Mesenchymal stem cell (in vitro differentiated cells and primary cell): ENCODE results near the gene BRD7.

Experiments
- DNase-seq: peaks from one replicate; pipeline ENCODE4 v3.0.0-alpha.2; 2013
- H2AFZ ChIP-seq: one replicate; pipeline ENCODE4 v1.6.1; 2013; ENCODE audit warnings: low read depth, mild to moderate bottlenecking, control low read depth, inconsistent platforms, low read length, moderate library complexity
- H2AK5ac ChIP-seq: 2 replicates; pipeline ENCODE4 v1.6.1; 2013; ENCODE audit warnings: low read length, moderate library complexity, mild to moderate bottlenecking, inconsistent platforms; ENCODE audit not compliant: severe bottlenecking
- H2BK120ac ChIP-seq: one replicate; pipeline ENCODE4 v1.6.1; 2013; ENCODE audit warnings: low read depth, mild to moderate bottlenecking, inconsistent platforms, low read length, moderate library complexity
- H2BK12ac ChIP-seq, 2 experiments: one replicate each; pipeline ENCODE4 v1.6.1; 2013; ENCODE audit warnings: inconsistent platforms in 2 of 2, low read length in 2 of 2, mild to moderate bottlenecking in 2 of 2, moderate library complexity in 2 of 2, control low read depth in 1 of 2
- H2BK15ac ChIP-seq: one replicate; pipeline ENCODE4 v1.6.1; 2013; ENCODE audit warnings: mild to moderate bottlenecking, low read depth, inconsistent platforms; ENCODE audit not compliant: poor library complexity, severe bottlenecking
- H2BK5ac ChIP-seq: 2 replicates; pipeline ENCODE4 v1.6.1; 2013; ENCODE audit warnings: low read depth, mild to moderate bottlenecking, low read length, control low read depth, inconsistent platforms; ENCODE audit not compliant: poor library complexity, severe bottlenecking
- H3K14ac ChIP-seq, 2 experiments: one replicate each; pipeline ENCODE4 v1.6.1; 2013; ENCODE audit warnings: inconsistent platforms in 2 of 2, low read length in 2 of 2, control low read depth in 1 of 2, mild to moderate bottlenecking in 1 of 2, moderate library complexity in 1 of 2
- H3K18ac ChIP-seq, 2 experiments: one replicate each; pipeline ENCODE4 v1.6.1; 2013; ENCODE audit warnings: inconsistent platforms in 2 of 2, low read length in 2 of 2, control low read depth in 1 of 2, low read depth in 1 of 2, mild to moderate bottlenecking in 1 of 2
- H3K23ac ChIP-seq, 2 experiments: one replicate each; pipeline ENCODE4 v1.6.1; 2013; ENCODE audit warnings: inconsistent platforms in 2 of 2, low read length in 2 of 2, mild to moderate bottlenecking in 2 of 2, moderate library complexity in 2 of 2, control low read depth in 1 of 2
- H3K27ac ChIP-seq: 2 replicates; pipeline ENCODE4 v1.5.1; 2013; ENCODE audit warnings: mild to moderate bottlenecking, moderate library complexity, low read length, control low read depth, inconsistent platforms; ENCODE audit not compliant: poor library complexity, severe bottlenecking
- H3K27me3 ChIP-seq, 2 experiments: 2 replicates each; pipeline versions ENCODE4 v1.6.1 to v1.7.0; 2013; ENCODE audit warnings: low read length in 2 of 2, mild to moderate bottlenecking in 2 of 2, moderate library complexity in 2 of 2, control low read depth in 1 of 2, inconsistent platforms in 1 of 2; ENCODE audit not compliant: control insufficient read depth in 1 of 2, insufficient read depth in 1 of 2
- H3K36me3 ChIP-seq, 2 experiments: 2 replicates each; pipeline versions ENCODE4 v1.6.1 to v1.7.0; 2013; ENCODE audit warnings: low read length in 2 of 2, control low read depth in 1 of 2, inconsistent platforms in 1 of 2, low read depth in 1 of 2, mild to moderate bottlenecking in 1 of 2; ENCODE audit not compliant: insufficient read depth in 2 of 2, control insufficient read depth in 1 of 2
- H3K4ac ChIP-seq, 2 experiments: one replicate each; pipeline ENCODE4 v1.6.1; 2013; ENCODE audit warnings: inconsistent platforms in 2 of 2, low read length in 2 of 2, mild to moderate bottlenecking in 2 of 2, moderate library complexity in 2 of 2, control low read depth in 1 of 2, low read depth in 1 of 2
- H3K4me1 ChIP-seq: 2 replicates; pipeline ENCODE4 v1.6.1; 2013; ENCODE audit warnings: low read depth, low read length, control low read depth; ENCODE audit not compliant: control insufficient read depth, insufficient read depth
- H3K4me2 ChIP-seq: 2 replicates; pipeline ENCODE4 v1.6.1; 2013; ENCODE audit warnings: low read length, mild to moderate bottlenecking, inconsistent platforms; ENCODE audit not compliant: poor library complexity, severe bottlenecking
- H3K4me3 ChIP-seq, 2 experiments: 2 replicates each; pipeline versions ENCODE4 v1.5.1 to v1.7.0; 2013; ENCODE audit warnings: low read length in 2 of 2, mild to moderate bottlenecking in 2 of 2, control low read depth in 1 of 2, low read depth in 1 of 2; ENCODE audit not compliant: insufficient read depth in 1 of 2
- H3K79me1 ChIP-seq: replicated peaks from 2 replicates; pipeline ENCODE4 v1.6.1; 2013; ENCODE audit warnings: mild to moderate bottlenecking, control low read depth, low read length, inconsistent platforms; ENCODE audit not compliant: poor library complexity, severe bottlenecking
- H3K9ac ChIP-seq: 2 replicates; pipeline ENCODE4 v1.7.0; 2013; ENCODE audit warnings: mild to moderate bottlenecking, low read length, moderate library complexity
- H3K9me3 ChIP-seq: 2 replicates; pipeline ENCODE4 v1.7.0; 2013; ENCODE audit warnings: mild to moderate bottlenecking, low read length; ENCODE audit not compliant: control insufficient read depth
- H4K8ac ChIP-seq: one replicate; pipeline ENCODE4 v1.6.1; 2013; ENCODE audit warnings: inconsistent platforms, mild to moderate bottlenecking, low read length, moderate library complexity
- H4K91ac ChIP-seq: one replicate; pipeline ENCODE4 v1.6.1; 2013; ENCODE audit warnings: mild to moderate bottlenecking, low read length, inconsistent platforms
- whole genome bisulfite sequencing: methylation state at CpG from one replicate; pipeline ENCODE4 v1.1.7; 2013; ENCODE audit warnings: mixed read lengths; 5-methylcytosine and 5-hydroxymethylcytosine counted together

Gene BRD7

GRCh38 chr16:50302472-50303005, 66.2 kb downstream of the BRD7 start:
- Histone ChIP-seq H3K9ac (no peak overlapping the region), H2BK15ac (no peak overlapping the region), H2BK5ac (no peak overlapping the region), H3K27ac (no peak overlapping the region), H2BK12ac (no peak overlapping the region), H3K9me3 (no peaks in the 10 kb centered on the region), H4K91ac (no peak overlapping the region), H3K36me3 (peaks cover 10 to 47% of the 10 kb centered on the region in 2 experiments), H3K4me2 (no peak overlapping the region), H3K4ac (no peak overlapping the region), H2AK5ac (no peak overlapping the region), H3K14ac (no peak overlapping the region), H3K79me1 (no peaks in the 10 kb centered on the region), H4K8ac (no peak overlapping the region), H2BK120ac (no peak overlapping the region), H3K23ac (no peak overlapping the region), H3K4me1 (peaks cover 32% of the 10 kb centered on the region), H2AFZ (no peak overlapping the region), H3K4me3 (no peak overlapping the region), H3K27me3 (no peaks in the 10 kb centered on the region), H3K18ac (no peak overlapping the region)
- WGBS, result 96% methylated on average over 13 of the region's 15 CpGs
- no peak for DNase-seq

- no peak overlapping the region for H2BK120ac ChIP-seq
- no peak overlapping the region for H4K91ac ChIP-seq
- DNase-seq, result peak; percentile 77
- H3K23ac ChIP-seq, result no peak overlapping the region
- peaks cover 10 to 47% of the 10 kb centered on the region in 2 experiments for H3K36me3 ChIP-seq
- H2BK12ac ChIP-seq, result no peak overlapping the region
- H3K9me3 ChIP-seq, result no peaks in the 10 kb centered on the region
- no peak overlapping the region for H3K18ac ChIP-seq
- no peak overlapping the region for H3K4me3 ChIP-seq
- peaks cover 31% of the 10 kb centered on the region for H3K4me1 ChIP-seq
- H2AFZ ChIP-seq, result no peak overlapping the region
- no peak overlapping the region for H4K8ac ChIP-seq
- no peaks in the 10 kb centered on the region for H3K79me1 ChIP-seq
- no peaks in the 10 kb centered on the region for H3K27me3 ChIP-seq
- no peak overlapping the region for H3K4me2 ChIP-seq
- no peak overlapping the region for H2BK15ac ChIP-seq
- peak overlapping the region; percentile 6 for H2AK5ac ChIP-seq
- peak overlapping the region; percentile 78 for H3K9ac ChIP-seq
- peak overlapping the region; percentile 55 for H3K27ac ChIP-seq
- H2BK5ac ChIP-seq, result no peak overlapping the region
- WGBS, result 79% methylated on average over 21 of the region's 21 CpGs
- H3K4ac ChIP-seq, result no peak overlapping the region
- H3K14ac ChIP-seq, result no peak overlapping the region
These were observed 66.9 kb downstream of the BRD7 start for GRCh38 chr16:50301626-50302471.

GRCh38 chr16:50300942-50301625, 67.7 kb downstream of the BRD7 start:
- Histone ChIP-seq H3K4me3 (no peak overlapping the region), H3K9ac (peak overlapping the region; percentile 78), H3K4me1 (peaks cover 31% of the 10 kb centered on the region), H3K18ac (no peak overlapping the region), H2BK12ac (no peak overlapping the region), H2AFZ (no peak overlapping the region), H3K4ac (no peak overlapping the region), H2BK5ac (peak overlapping the region; percentile 67), H3K79me1 (no peaks in the 10 kb centered on the region), H3K27ac (peak overlapping the region; percentile 55), H3K9me3 (no peaks in the 10 kb centered on the region), H4K8ac (no peak overlapping the region), H3K14ac (peak overlapping the region in 1 of 2 experiments; percentile 53), H3K4me2 (no peak overlapping the region), H2AK5ac (peak overlapping the region; percentile 80), H2BK120ac (no peak overlapping the region), H4K91ac (peak overlapping the region; percentile 7), H3K23ac (no peak overlapping the region), H2BK15ac (no peak overlapping the region), H3K36me3 (peaks cover 10 to 44% of the 10 kb centered on the region in 2 experiments), H3K27me3 (no peaks in the 10 kb centered on the region)
- 95% methylated on average over 23 of the region's 23 CpGs for WGBS
- DNase-seq, result no peak

GRCh38 chr16:50299508-50300105, 69.2 kb downstream of the BRD7 start:
- no peak overlapping the region for H2BK15ac ChIP-seq
- H2BK12ac ChIP-seq, result no peak overlapping the region
- H2BK5ac ChIP-seq, result no peak overlapping the region
- H3K27ac ChIP-seq, result no peak overlapping the region
- no peaks in the 10 kb centered on the region for H3K9me3 ChIP-seq
- no peak overlapping the region for H3K23ac ChIP-seq
- 92% methylated on average over 11 of the region's 12 CpGs for WGBS
- H3K9ac ChIP-seq, result no peak overlapping the region
- no peak overlapping the region for H2AFZ ChIP-seq
- DNase-seq, result no peak
- H4K91ac ChIP-seq, result peak overlapping the region; percentile 62
- no peak overlapping the region for H3K14ac ChIP-seq
- no peak overlapping the region for H2AK5ac ChIP-seq
- no peak overlapping the region for H3K4me2 ChIP-seq
- H3K79me1 ChIP-seq, result no peaks in the 10 kb centered on the region
- no peak overlapping the region for H4K8ac ChIP-seq
- H3K4me1 ChIP-seq, result peaks cover 33% of the 10 kb centered on the region
- H3K36me3 ChIP-seq, result peaks cover 14 to 47% of the 10 kb centered on the region in 2 experiments
- H3K4ac ChIP-seq, result no peak overlapping the region
- H3K27me3 ChIP-seq, result no peaks in the 10 kb centered on the region
- H3K4me3 ChIP-seq, result no peak overlapping the region
- no peak overlapping the region for H2BK120ac ChIP-seq
- no peak overlapping the region for H3K18ac ChIP-seq
